Measurements from ENCODE around the gene IAH1. TPM values are rescaled to one million over a fixed set of nuclear protein-coding genes. Genes with fewer than 3 reads are reported as not detected.
A peak's percentile ranks its signal among the peaks of the same experiment; 100 is the strongest.

The IAH1 gene
- total and polyA plus RNA-seq, 10 of the 15 experiments (the other 5 are each of a cell fraction or from before 2014, with no cell fraction given) = 57.4 to 125 (median 75.8) TPM

DNA sequence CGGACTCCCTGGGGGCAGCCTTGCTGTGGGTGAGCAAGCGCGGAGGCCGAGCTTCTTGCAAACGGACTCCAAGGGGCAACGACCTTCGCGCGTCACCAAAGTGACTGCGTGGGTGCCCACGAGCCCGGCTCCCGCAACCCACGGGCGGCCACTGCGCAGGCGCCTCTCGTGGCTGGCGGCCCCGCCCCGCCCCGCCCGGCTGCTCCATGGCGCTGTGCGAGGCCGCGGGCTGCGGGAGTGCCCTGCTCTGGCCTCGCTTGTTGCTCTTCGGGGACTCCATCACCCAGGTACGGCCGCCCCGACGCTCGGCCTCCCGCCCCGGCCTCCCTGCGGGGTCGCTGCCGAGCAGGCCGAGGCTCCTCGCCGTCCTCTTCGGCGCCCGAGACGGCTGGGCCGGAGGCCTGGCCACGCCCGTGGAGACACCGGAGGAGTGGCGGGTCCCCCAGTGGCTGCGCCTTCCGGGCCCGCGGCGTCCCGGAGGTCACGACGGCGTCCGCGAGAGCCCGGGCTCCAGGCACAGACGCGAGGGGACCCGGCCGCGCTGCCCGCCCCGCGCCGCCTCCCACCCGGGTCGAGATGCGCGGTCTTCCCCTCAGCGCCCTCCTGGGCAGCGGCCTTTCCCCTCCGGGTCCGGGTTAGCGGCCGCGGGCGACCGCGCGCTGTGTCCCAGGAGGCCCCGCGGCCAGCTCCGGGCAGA, at the start of gene IAH1 (continued):
- TF ChIP-seq, protein P1, sequence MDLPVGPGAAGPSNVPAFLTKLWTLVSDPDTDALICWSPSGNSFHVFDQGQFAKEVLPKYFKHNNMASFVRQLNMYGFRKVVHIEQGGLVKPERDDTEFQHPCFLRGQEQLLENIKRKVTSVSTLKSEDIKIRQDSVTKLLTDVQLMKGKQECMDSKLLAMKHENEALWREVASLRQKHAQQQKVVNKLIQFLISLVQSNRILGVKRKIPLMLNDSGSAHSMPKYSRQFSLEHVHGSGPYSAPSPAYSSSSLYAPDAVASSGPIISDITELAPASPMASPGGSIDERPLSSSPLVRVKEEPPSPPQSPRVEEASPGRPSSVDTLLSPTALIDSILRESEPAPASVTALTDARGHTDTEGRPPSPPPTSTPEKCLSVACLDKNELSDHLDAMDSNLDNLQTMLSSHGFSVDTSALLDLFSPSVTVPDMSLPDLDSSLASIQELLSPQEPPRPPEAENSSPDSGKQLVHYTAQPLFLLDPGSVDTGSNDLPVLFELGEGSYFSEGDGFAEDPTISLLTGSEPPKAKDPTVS (IDR thresholded peaks at IDR 0.05; ENCODE audit: low read depth, low read length) = no peak
- TF ChIP-seq CHD4 (IDR thresholded peaks at IDR 0.05) = no peak
- peak; percentile 88; the same call in 1 of the 2 replicates for TF ChIP-seq LARP7 (IDR thresholded peaks at IDR 0.05)
- peak; percentile 78 for TF ChIP-seq DPF2 (IDR thresholded peaks at IDR 0.05)
- peak; percentile 10 to 43; a peak in 2 of 3 replicates for TF ChIP-seq EGR1 (IDR thresholded peaks at IDR 0.05; ENCODE audit: borderline replicate concordance in 1 of 2, low read depth in 2 of 2, low read length in 2 of 2)
- TF ChIP-seq RCOR1 (conservative IDR thresholded peaks at IDR 0.05; ENCODE audit: low read depth, low read length) = no peak
- TF ChIP-seq ASH2L (IDR thresholded peaks at IDR 0.05; ENCODE audit: borderline replicate concordance, low read depth) = 0 out of 2 replicates have a peak, but pooled peaks have one; percentile 60
- TF ChIP-seq POLR2A (IDR thresholded peaks at IDR 0.05; ENCODE audit: low read depth, low read length) = peak; percentile 87
- TF ChIP-seq SIN3A (IDR thresholded peaks at IDR 0.05; ENCODE audit: low read depth, low read length) = peak; percentile 72
- TF ChIP-seq TAF1 (IDR thresholded peaks at IDR 0.05; ENCODE audit: borderline replicate concordance, low read depth, low read length) = peak; percentile 78; the same call in 1 of the 2 replicates
- TF ChIP-seq, protein P2, sequence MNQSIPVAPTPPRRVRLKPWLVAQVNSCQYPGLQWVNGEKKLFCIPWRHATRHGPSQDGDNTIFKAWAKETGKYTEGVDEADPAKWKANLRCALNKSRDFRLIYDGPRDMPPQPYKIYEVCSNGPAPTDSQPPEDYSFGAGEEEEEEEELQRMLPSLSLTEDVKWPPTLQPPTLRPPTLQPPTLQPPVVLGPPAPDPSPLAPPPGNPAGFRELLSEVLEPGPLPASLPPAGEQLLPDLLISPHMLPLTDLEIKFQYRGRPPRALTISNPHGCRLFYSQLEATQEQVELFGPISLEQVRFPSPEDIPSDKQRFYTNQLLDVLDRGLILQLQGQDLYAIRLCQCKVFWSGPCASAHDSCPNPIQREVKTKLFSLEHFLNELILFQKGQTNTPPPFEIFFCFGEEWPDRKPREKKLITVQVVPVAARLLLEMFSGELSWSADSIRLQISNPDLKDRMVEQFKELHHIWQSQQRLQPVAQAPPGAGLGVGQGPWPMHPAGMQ (IDR thresholded peaks at IDR 0.05; ENCODE audit: borderline replicate concordance) = no peak
- peak in 1 of 2 experiments; percentile 48; a peak in 1 of 4 replicates for TF ChIP-seq BHLHE40 (IDR thresholded peaks at IDR 0.05; ENCODE audit: borderline replicate concordance in 1 of 2, low read depth in 2 of 2, low read length in 1 of 2)
- TF ChIP-seq, protein P3, sequence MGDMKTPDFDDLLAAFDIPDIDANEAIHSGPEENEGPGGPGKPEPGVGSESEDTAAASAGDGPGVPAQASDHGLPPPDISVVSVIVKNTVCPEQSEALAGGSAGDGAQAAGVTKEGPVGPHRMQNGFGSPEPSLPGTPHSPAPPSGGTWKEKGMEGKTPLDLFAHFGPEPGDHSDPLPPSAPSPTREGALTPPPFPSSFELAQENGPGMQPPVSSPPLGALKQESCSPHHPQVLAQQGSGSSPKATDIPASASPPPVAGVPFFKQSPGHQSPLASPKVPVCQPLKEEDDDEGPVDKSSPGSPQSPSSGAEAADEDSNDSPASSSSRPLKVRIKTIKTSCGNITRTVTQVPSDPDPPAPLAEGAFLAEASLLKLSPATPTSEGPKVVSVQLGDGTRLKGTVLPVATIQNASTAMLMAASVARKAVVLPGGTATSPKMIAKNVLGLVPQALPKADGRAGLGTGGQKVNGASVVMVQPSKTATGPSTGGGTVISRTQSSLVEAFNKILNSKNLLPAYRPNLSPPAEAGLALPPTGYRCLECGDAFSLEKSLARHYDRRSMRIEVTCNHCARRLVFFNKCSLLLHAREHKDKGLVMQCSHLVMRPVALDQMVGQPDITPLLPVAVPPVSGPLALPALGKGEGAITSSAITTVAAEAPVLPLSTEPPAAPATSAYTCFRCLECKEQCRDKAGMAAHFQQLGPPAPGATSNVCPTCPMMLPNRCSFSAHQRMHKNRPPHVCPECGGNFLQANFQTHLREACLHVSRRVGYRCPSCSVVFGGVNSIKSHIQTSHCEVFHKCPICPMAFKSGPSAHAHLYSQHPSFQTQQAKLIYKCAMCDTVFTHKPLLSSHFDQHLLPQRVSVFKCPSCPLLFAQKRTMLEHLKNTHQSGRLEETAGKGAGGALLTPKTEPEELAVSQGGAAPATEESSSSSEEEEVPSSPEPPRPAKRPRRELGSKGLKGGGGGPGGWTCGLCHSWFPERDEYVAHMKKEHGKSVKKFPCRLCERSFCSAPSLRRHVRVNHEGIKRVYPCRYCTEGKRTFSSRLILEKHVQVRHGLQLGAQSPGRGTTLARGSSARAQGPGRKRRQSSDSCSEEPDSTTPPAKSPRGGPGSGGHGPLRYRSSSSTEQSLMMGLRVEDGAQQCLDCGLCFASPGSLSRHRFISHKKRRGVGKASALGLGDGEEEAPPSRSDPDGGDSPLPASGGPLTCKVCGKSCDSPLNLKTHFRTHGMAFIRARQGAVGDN (IDR thresholded peaks at IDR 0.05) = peak; percentile 75
- TF ChIP-seq EP300 (IDR thresholded peaks at IDR 0.05; ENCODE audit: borderline replicate concordance in 1 of 2, control insufficient read depth in 1 of 2, low read depth in 2 of 2, low read length in 2 of 2) = 0 out of 4 replicates have a peak, but pooled peaks of 1 of the 2 experiments have one; percentile 11
- peak; percentile 48 for TF ChIP-seq KLF5 (IDR thresholded peaks at IDR 0.05; ENCODE audit: partially characterized antibody)
- TF ChIP-seq, protein P4, sequence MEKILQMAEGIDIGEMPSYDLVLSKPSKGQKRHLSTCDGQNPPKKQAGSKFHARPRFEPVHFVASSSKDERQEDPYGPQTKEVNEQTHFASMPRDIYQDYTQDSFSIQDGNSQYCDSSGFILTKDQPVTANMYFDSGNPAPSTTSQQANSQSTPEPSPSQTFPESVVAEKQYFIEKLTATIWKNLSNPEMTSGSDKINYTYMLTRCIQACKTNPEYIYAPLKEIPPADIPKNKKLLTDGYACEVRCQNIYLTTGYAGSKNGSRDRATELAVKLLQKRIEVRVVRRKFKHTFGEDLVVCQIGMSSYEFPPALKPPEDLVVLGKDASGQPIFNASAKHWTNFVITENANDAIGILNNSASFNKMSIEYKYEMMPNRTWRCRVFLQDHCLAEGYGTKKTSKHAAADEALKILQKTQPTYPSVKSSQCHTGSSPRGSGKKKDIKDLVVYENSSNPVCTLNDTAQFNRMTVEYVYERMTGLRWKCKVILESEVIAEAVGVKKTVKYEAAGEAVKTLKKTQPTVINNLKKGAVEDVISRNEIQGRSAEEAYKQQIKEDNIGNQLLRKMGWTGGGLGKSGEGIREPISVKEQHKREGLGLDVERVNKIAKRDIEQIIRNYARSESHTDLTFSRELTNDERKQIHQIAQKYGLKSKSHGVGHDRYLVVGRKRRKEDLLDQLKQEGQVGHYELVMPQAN (conservative IDR thresholded peaks at IDR 0.05) = peak; percentile 83
- TF ChIP-seq ZNF24 (IDR thresholded peaks at IDR 0.05) = no peak
- TF ChIP-seq IKZF1 (conservative IDR thresholded peaks at IDR 0.05) = peak; percentile 86
- TF ChIP-seq MEF2B (IDR thresholded peaks at IDR 0.05; ENCODE audit: partially characterized antibody, poor library complexity, severe bottlenecking) = peak; percentile 0
- 0 out of 2 replicates have a peak, but pooled peaks have one; percentile 46 for TF ChIP-seq POLR2AphosphoS5 (IDR thresholded peaks at IDR 0.05; ENCODE audit: low read length)
- TF ChIP-seq YY1 (IDR thresholded peaks at IDR 0.05; ENCODE audit: low read depth, low read length) = peak; percentile 82

Data from GM12878 (cell line).